Smooth muscle cell (in vitro differentiated cells): Measurements from ENCODE around the gene KCTD15. TPM values are rescaled to one million over a fixed set of nuclear protein-coding genes. Genes with fewer than 3 reads are reported as not detected.

Source experiments
- DNase-seq: peaks from one replicate; lab custom pipeline; 2025; ENCODE audit not compliant: unreplicated experiment; lab: John Stamatoyannopoulos, UW
- H2AFZ ChIP-seq: fragments of 200-600 bp; sonication (generic); 2 replicates; pipeline ENCODE4 v1.6.0; 2016; ENCODE audit warnings: antibody characterized with exemption, low read depth, mild to moderate bottlenecking
- H3F3A ChIP-seq: fragments of 200-600 bp; sonication (generic); 2 replicates; pipeline ENCODE4 v1.6.0; 2017; ENCODE audit warnings: antibody characterized with exemption, low read depth
- H3K27ac ChIP-seq: fragments of 200-600 bp; sonication (generic); 2 replicates; pipeline ENCODE4 v1.5.1; 2016; ENCODE audit warnings: low read depth, mild to moderate bottlenecking
- H3K27me3 ChIP-seq: fragments of 200-600 bp; sonication (generic); 2 replicates; pipeline ENCODE4 v1.6.1; 2016; ENCODE audit warnings: low read depth, mild to moderate bottlenecking
- H3K36me3 ChIP-seq: fragments of 200-600 bp; sonication (generic); 2 replicates; pipeline ENCODE4 v1.5.1; 2016; ENCODE audit warnings: low read depth
- H3K4me1 ChIP-seq: fragments of 200-600 bp; sonication (generic); 2 replicates; pipeline ENCODE4 v1.5.1; 2016; ENCODE audit warnings: low read depth
- H3K4me2 ChIP-seq: fragments of 200-600 bp; sonication (generic); 2 replicates; pipeline ENCODE4 v1.6.0; 2016; ENCODE audit warnings: mild to moderate bottlenecking
- H3K4me3 ChIP-seq: fragments of 200-600 bp; sonication (generic); 2 replicates; pipeline ENCODE4 v1.5.1; 2016; ENCODE audit warnings: mild to moderate bottlenecking
- H3K79me2 ChIP-seq: fragments of 200-600 bp; sonication (generic); 2 replicates; pipeline ENCODE4 v1.6.0; 2016; ENCODE audit warnings: low read depth, mild to moderate bottlenecking
- H3K9ac ChIP-seq: fragments of 200-600 bp; sonication (generic); 2 replicates; pipeline ENCODE4 v1.6.0; 2016; ENCODE audit warnings: low read depth
- H3K9me3 ChIP-seq: fragments of 200-600 bp; sonication (generic); replicated peaks from 2 replicates; pipeline ENCODE4 v1.5.1; 2016; ENCODE audit warnings: low read depth
- H4K20me1 ChIP-seq: fragments of 200-600 bp; sonication (generic); 2 replicates; pipeline ENCODE4 v1.6.0; 2016; ENCODE audit warnings: low read depth
- WGBS: methylation state at CpG from one replicate; pipeline ENCODE4 v1.1.7; 2016; ENCODE audit warnings: low lambda C conversion rate; 5-methylcytosine and 5-hydroxymethylcytosine counted together
- polyA plus RNA-seq: library from polyadenylated mRNA; unstranded; fragments of >200 nt; fragmentation: Nextera tagmentation; extraction: Ambion mirVana; gene quantifications from 2 replicates; pipeline ENCODE4 v1.2.1, GENCODE V29; 2016
- total RNA-seq: library from RNA; depleted of rRNA; stranded (reverse); fragments of >200 nt; gene quantifications from 2 replicates; pipeline ENCODE4 v1.2.3, GENCODE V29; 2014
- TF ChIP-seq, protein P1 (sequence below): fragments of 200-600 bp; sonication (generic); IDR thresholded peaks from 2 replicates; pipeline ENCODE4 v1.5.1; 2017; ENCODE audit warnings: borderline replicate concordance, mild to moderate bottlenecking, antibody characterized with exemption; ENCODE audit not compliant: insufficient read depth, poor library complexity, severe bottlenecking

KCTD15 gene
- total and polyA plus RNA-seq, 2 experiments from 2014 or later: 9.6 to 54.3 TPM

DNA sequence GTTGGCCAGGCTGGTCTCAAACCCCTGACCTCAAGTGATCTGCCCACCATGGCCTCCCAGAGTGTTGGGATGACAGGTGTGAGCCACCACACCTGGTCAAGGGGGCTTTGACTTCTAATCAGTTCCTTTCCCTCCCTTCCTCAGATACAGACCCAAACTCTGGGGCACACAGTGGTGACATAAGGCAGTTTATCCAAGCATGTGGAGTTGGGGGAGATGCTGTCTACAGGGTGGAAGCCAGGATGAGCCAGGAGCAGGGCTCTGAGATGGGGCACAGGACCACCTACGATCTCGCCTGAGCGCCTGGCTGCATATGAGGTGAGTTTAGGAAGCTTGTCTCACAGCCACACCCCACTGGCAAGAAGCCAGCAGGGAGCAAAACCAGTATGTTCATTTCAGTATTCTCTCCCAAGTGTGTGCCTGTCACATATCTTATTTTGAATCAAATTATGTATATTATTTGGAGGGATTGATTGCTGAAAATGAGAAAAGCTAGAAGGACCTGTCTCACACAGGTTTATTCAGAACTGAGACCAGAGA lies 67.7 kb downstream of the KCTD15 start:
- H3K27ac ChIP-seq: no peak overlapping the region
- H3K4me1 ChIP-seq: peaks cover 12% of the 10 kb centered on the region
- no peak overlapping the region for H2AFZ ChIP-seq
- H3K4me3 ChIP-seq: no peak overlapping the region
- no peaks in the 10 kb centered on the region for H3K9me3 ChIP-seq
- H3F3A ChIP-seq: no peaks in the 10 kb centered on the region
- H3K9ac ChIP-seq: no peak overlapping the region
- H3K4me2 ChIP-seq: no peak overlapping the region
- H4K20me1 ChIP-seq: no peaks in the 10 kb centered on the region
- H3K27me3 ChIP-seq: no peaks in the 10 kb centered on the region
- no peaks in the 10 kb centered on the region for H3K79me2 ChIP-seq
- no peaks in the 10 kb centered on the region for H3K36me3 ChIP-seq
- TF ChIP-seq, protein P1, sequence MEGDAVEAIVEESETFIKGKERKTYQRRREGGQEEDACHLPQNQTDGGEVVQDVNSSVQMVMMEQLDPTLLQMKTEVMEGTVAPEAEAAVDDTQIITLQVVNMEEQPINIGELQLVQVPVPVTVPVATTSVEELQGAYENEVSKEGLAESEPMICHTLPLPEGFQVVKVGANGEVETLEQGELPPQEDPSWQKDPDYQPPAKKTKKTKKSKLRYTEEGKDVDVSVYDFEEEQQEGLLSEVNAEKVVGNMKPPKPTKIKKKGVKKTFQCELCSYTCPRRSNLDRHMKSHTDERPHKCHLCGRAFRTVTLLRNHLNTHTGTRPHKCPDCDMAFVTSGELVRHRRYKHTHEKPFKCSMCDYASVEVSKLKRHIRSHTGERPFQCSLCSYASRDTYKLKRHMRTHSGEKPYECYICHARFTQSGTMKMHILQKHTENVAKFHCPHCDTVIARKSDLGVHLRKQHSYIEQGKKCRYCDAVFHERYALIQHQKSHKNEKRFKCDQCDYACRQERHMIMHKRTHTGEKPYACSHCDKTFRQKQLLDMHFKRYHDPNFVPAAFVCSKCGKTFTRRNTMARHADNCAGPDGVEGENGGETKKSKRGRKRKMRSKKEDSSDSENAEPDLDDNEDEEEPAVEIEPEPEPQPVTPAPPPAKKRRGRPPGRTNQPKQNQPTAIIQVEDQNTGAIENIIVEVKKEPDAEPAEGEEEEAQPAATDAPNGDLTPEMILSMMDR: no peak
- no peak for DNase-seq
- 95% methylated on average over 3 of the region's 3 CpGs for WGBS

DNA sequence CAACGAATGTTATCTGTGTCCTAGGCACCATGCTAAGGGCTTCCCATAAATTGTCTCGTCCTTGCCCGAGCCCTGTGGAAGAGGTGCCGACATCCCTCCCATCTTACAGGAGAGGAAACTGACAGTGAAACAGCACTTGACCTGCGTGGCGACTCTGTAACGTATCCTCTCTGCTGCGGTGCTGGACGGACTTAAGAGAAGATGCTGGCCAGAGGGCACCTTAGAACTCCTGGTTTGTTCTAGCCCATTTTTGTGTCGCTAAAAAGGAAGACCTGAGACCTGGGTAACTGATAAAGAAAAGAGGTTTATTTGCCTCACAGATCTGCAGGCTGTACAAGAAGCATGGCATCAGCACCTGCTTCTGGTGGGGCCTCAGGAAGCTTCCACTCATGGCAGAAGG lies 68.6 kb downstream of the KCTD15 start:
- Histone ChIP-seq H3K4me3 (no peak overlapping the region), H3K4me1 (peaks cover 12% of the 10 kb centered on the region), H3K27ac (no peak overlapping the region), H4K20me1 (no peaks in the 10 kb centered on the region), H3K36me3 (no peaks in the 10 kb centered on the region), H3K9me3 (no peaks in the 10 kb centered on the region), H3K79me2 (no peaks in the 10 kb centered on the region), H3K4me2 (no peak overlapping the region), H3F3A (no peaks in the 10 kb centered on the region), H3K27me3 (no peaks in the 10 kb centered on the region), H2AFZ (no peak overlapping the region), H3K9ac (no peak overlapping the region)
- TF ChIP-seq, protein P1: no peak
- WGBS: 94% methylated on average over 10 of the region's 10 CpGs
- no peak for DNase-seq

Other genes starting within 250 kb of the KCTD15 start
- not detected in 2 replicates for gene CHST8, start 174.9 kb upstream of the KCTD15 start, total RNA-seq
- not detected in 2 replicates for gene CHST8, start 174.9 kb upstream of the KCTD15 start, polyA plus RNA-seq